Sciatic nerve (tissue), 2 donors: ENCODE data around the gene BOLA3. TPM values are rescaled to one million over a fixed set of nuclear protein-coding genes. Genes with fewer than 3 reads are reported as not detected.
"Not testable (repeated sequence)": the region's sequence is repeated elsewhere in the genome, so short reads cannot be mapped to it uniquely, and the experiment has no call there.

Experiments used
- ATAC-seq: fragments of 200-7000 bp; cut with Tn5 transposase; one replicate; pipeline ENCODE4 v1.9.1; 2020; ENCODE audit warnings: mild to moderate bottlenecking, moderate library complexity
- DNase-seq: peaks from one replicate; pipeline ENCODE4 v3.0.0-alpha.2; 2020; ENCODE audit warnings: low spot score
- intact Hi-C: fragments of 100-400 bp; cut with DNase I; formaldehyde crosslinking; loops from one replicate; pipeline ENCODE4 v1.14.2; 2022
- total RNA-seq: library from RNA; stranded (reverse); fragmentation: NEBNext Ultra II Directional; extraction: Animal tissue kit (Norgen Biotek cat#: 25700); gene quantifications from one replicate; pipeline ENCODE4 v1.2.1, GENCODE V29; 2021
- donor health status: DM: no; HTN: no; CAD: no.
- donor health status: DM: no; HTN: no; CAD: no.

BOLA3 gene
- total RNA-seq, 1 donor from 2014 or later = 13.0 TPM

- intact Hi-C loops, ATAC-seq, DNase-seq: not testable (repeated sequence)
These were observed 59.0 kb downstream of the BOLA3 start for GRCh38 chr2:74088676-74089075.

- intact Hi-C loops = no loop called here
- ATAC-seq (no peak), DNase-seq (no peak)
These were observed 60.0 kb downstream of the BOLA3 start for GRCh38 chr2:74087696-74088095.

- DNase-seq (no peak), ATAC-seq (no peak)
- intact Hi-C loops = no loop called here
These were observed 61.7 kb downstream of the BOLA3 start for GRCh38 chr2:74086021-74086420.

Other genes starting within 250 kb of the BOLA3 start
- 38.8 TPM for gene DGUOK, start 221.0 kb downstream of the BOLA3 start, total RNA-seq
- 12.1 TPM for gene TET3, start 163.0 kb downstream of the BOLA3 start, total RNA-seq
- gene MOB1A, start 31.0 kb upstream of the BOLA3 start, total RNA-seq = 82.7 TPM
- 18.6 TPM for gene MTHFD2, start 50.7 kb upstream of the BOLA3 start, total RNA-seq
- 12.6 TPM for gene SLC4A5, start 195.5 kb upstream of the BOLA3 start, total RNA-seq
- gene DCTN1, start 232.4 kb upstream of the BOLA3 start, total RNA-seq = 146 TPM